ENCODE data around the gene HOXB5. TPM values are rescaled to one million over a fixed set of nuclear protein-coding genes. Genes with fewer than 3 reads are reported as not detected.

Gene HOXB5
- total RNA-seq (not detected), total RNA-seq (0 reads per million in 2 donors)

GRCh38 chr17:48593126-48593829, at the start of gene HOXB5:
TSS of gene HOXB5 (minus strand) at chr17:48593779. CDS start at chr17:48593682, 97 bp downstream.
- Mint-ChIP-seq H3K4me3 (peak within 1 kb of the TSS; percentile 88), H3K4me1 (peaks cover 40% of the 10 kb centered on the region), H3K27ac (peak within 1 kb of the TSS; percentile 49), H3K36me3 (ENCODE audit: low read depth) (peaks cover 6% of the 10 kb centered on the region), H3K27me3 (peaks cover 93% of the 10 kb centered on the region)
- H3K9me3 ChIP-seq (ENCODE audit: control insufficient read depth, low read length, poor library complexity, severe bottlenecking) = no peaks in the 10 kb centered on the region
- DNase-seq (no peak), ATAC-seq (peak; percentile 32)

DNA sequence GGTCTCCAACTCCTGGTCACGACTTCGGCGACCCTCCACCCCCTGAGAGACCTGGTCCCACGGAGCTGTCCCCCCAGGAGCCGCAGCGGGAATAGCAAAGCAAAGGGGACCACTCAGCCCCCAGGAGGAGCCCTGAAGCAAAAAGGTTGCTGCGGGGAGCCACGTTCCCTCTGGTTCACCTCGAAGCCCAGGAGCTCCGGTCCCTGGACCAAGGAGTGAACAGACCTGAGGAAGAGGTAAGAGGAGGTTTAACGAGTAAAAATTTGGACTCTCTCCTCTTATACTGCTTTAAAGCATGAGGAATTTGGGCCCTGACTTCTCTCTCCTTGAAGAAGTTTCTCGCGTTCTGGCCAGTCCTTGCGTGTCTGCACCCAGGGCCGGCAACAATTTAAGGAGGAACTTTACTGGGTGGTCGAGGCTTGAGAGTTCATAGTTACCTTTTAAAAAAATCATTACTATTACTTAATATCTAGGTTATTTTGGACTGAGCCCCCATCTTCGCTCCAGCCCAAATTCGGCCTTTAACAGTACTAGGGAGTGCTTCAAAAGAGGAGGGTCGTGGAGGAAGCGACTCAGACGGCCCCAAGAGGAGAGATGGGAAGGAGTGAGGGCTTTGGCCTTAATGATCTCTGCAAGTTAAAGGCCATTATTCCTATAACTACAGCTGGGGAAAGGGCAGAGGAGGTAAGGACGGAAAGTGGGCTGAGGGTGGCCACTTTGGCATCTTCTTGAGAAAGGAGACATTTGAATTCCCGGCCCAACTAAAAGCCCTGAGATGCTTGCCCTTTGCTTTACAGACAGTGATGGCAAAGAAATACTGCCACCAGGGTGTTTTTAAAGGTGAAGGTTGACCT, 49.5 kb upstream of the HOXB5 start:
- Mint-ChIP-seq H3K27me3 (peaks cover 89% of the 10 kb centered on the region), H3K4me3 (peak overlapping the region; percentile 67), H3K4me1 (peaks cover 21% of the 10 kb centered on the region), H3K36me3 (ENCODE audit: low read depth) (peaks cover 9% of the 10 kb centered on the region), H3K27ac (no peak overlapping the region)
- H3K9me3 ChIP-seq (ENCODE audit: control insufficient read depth, low read length, poor library complexity, severe bottlenecking) = no peaks in the 10 kb centered on the region
- no peak for ATAC-seq
- DNase-seq = no peak

DNA sequence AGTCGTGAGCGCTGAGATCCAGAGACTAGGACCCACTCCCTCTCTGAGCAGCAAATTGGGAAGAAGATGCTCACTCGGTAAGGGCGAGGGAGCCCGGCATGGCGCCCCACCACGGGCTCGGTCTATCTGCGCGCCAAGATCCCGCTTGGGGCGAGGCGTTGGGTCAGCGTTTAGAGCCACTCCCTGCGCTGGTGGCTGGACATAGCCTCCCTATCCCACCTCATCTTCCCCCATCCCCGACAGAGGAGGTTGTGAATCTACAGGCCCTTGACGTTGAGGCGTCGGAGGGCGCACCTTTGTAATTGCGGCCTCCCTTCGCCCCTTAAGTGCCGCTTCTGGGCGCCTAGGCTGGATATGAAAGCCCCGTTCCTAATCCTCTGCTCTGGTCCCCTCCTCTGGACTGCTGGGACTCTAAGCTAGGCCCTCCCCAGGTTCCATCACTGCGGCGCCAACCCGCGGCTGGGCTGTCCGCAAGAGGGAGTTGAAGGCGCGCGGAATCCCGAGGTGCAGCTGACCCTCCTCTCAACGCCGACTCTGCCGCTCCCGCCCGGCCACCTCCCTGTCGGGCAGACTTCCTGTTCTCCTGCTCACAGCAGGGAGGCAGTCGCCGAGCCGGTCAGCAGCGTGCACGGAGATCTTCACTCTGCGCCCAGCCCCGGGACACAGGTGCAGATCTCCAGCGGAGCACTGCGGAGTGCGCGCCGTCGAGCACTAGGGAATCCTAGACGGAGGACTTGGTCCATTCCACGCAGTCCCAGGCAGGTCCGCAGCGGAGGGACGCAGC, 48.7 kb upstream of the HOXB5 start:
- DNase-seq = no peak
- ATAC-seq = no peak
- H3K9me3 ChIP-seq (ENCODE audit: control insufficient read depth, low read length, poor library complexity, severe bottlenecking) = no peaks in the 10 kb centered on the region
- Mint-ChIP-seq H3K27me3 (peaks cover 91% of the 10 kb centered on the region), H3K4me3 (peak overlapping the region; percentile 67), H3K4me1 (peaks cover 21% of the 10 kb centered on the region), H3K27ac (peak overlapping the region; percentile 83), H3K36me3 (ENCODE audit: low read depth) (peaks cover 9% of the 10 kb centered on the region)

DNA sequence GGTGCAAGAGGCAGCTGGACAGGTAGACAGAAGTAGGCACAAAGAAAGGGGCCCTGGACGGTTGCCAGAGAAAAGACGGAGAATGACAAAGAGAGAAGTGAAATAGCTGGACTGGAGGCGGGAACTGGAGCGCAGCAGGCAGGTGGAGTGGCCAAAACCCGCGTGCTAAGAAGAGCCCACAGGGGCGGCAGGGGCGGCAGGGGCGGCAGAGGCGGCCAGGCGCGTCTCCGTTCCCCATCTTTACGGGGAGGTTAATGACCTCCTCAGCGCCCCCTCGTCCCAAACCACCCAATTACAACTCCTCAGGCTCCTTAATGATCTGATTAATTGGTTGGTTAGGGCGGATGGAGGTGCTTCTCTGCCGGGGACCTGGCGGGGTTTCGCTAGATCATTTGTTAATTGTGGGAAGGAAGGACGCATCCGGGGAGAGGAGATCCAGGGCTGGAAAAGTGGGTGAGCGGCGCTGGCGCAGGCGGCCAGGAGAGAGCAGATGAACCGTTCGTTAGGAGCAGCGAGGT, 48.0 kb upstream of the HOXB5 start:
- Mint-ChIP-seq H3K27ac (peak overlapping the region; percentile 83), H3K27me3 (peaks cover 97% of the 10 kb centered on the region), H3K4me3 (peak overlapping the region; percentile 47), H3K36me3 (ENCODE audit: low read depth) (peaks cover 6% of the 10 kb centered on the region), H3K4me1 (peaks cover 19% of the 10 kb centered on the region)
- H3K9me3 ChIP-seq (ENCODE audit: control insufficient read depth, low read length, poor library complexity, severe bottlenecking) = no peaks in the 10 kb centered on the region
- DNase-seq = no peak
- ATAC-seq = no peak

GRCh38 chr17:48640858-48641180, 47.2 kb upstream of the HOXB5 start:
- Mint-ChIP-seq H3K36me3 (ENCODE audit: low read depth) (peaks cover 6% of the 10 kb centered on the region), H3K4me3 (no peak overlapping the region), H3K27ac (no peak overlapping the region), H3K4me1 (peaks cover 19% of the 10 kb centered on the region), H3K27me3 (peaks cover 99% of the 10 kb centered on the region)
- no peaks in the 10 kb centered on the region for H3K9me3 ChIP-seq (ENCODE audit: control insufficient read depth, low read length, poor library complexity, severe bottlenecking)
- ATAC-seq = no peak
- no peak for DNase-seq

DNA sequence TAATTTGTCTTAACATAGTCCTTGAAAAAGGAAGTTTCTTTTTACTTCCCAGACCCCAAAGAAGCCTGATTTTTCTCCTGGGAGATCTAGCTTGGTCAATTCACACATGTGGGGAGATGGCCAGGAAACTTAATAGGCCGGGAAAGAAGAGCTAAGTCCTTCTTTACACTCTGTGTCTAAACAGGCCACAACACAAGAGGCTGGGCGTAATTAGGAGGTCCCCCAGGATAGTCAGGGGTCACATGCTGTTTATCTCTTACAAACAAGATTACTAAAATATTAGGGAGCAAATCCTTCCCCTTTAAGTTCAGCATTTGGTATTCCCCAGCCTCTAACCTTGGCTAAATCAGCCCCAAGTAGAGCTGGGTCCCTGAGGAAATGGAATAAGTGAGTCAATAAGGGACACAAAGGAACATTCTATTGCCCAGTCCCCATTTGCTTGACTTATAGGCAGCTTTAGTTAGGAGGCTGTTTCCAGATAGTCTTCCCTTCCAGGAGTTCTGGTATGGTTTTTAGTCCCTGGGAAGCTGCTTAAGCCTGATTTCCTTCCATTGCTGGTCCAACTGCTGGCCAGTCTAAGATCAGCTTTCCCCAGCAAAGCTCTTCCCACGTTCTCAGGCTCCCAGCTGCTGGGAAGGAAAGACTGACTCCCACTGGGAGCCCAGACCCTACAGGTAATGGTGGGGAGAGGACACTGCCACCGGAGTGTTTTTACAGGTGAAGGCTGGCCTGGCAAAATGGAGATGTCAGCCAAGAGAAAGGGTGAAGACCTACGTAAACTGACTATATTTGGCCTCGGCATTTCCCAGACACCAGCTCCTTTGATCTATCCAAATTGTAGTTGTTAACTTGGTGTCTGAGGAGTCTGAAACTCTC, 46.6 kb upstream of the HOXB5 start:
- H3K4me3 Mint-ChIP-seq = no peak overlapping the region
- H3K27ac Mint-ChIP-seq = no peak overlapping the region
- ATAC-seq = no peak
- H3K4me1 Mint-ChIP-seq = peaks cover 17% of the 10 kb centered on the region
- H3K36me3 Mint-ChIP-seq (ENCODE audit: low read depth) = peaks cover 6% of the 10 kb centered on the region
- no peaks in the 10 kb centered on the region for H3K9me3 ChIP-seq (ENCODE audit: control insufficient read depth, low read length, poor library complexity, severe bottlenecking)
- H3K27me3 Mint-ChIP-seq = peaks cover 99% of the 10 kb centered on the region
- DNase-seq = no peak

DNA sequence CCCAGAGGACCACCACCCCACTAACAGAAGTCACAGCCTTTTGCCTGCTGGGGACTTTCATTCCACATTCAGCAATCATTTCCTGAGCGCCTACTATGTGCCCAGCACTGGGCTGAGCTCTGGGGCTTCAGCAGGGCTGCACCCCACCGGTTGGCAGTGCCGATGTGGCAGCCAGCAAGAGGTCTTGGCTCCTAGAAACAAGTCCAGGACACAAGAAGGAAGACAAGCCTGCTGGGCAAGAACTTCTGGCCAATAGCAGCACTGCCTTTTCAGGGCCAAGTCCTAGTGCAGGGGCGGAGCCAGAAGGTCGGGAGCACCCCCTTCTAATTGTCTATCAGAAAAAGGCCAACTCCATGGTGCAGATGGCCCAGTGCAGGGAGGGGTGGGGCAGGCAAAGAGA, 45.6 kb upstream of the HOXB5 start:
- no peak overlapping the region for H3K27ac Mint-ChIP-seq
- peaks cover 2% of the 10 kb centered on the region for H3K36me3 Mint-ChIP-seq (ENCODE audit: low read depth)
- ATAC-seq (no peak), DNase-seq (no peak)
- H3K27me3 Mint-ChIP-seq = peaks cover 99% of the 10 kb centered on the region
- H3K9me3 ChIP-seq (ENCODE audit: control insufficient read depth, low read length, poor library complexity, severe bottlenecking) = no peaks in the 10 kb centered on the region
- peaks cover 14% of the 10 kb centered on the region for H3K4me1 Mint-ChIP-seq
- H3K4me3 Mint-ChIP-seq = no peak overlapping the region

- Mint-ChIP-seq H3K36me3 (ENCODE audit: low read depth) (peaks cover 2% of the 10 kb centered on the region), H3K27me3 (peaks cover 95% of the 10 kb centered on the region), H3K4me1 (peaks cover 17% of the 10 kb centered on the region), H3K4me3 (no peak overlapping the region), H3K27ac (no peak overlapping the region)
- ATAC-seq (no peak), DNase-seq (no peak)
- H3K9me3 ChIP-seq (ENCODE audit: control insufficient read depth, low read length, poor library complexity, severe bottlenecking) = no peaks in the 10 kb centered on the region
These were observed 44.0 kb upstream of the HOXB5 start for GRCh38 chr17:48637323-48638260.

DNA sequence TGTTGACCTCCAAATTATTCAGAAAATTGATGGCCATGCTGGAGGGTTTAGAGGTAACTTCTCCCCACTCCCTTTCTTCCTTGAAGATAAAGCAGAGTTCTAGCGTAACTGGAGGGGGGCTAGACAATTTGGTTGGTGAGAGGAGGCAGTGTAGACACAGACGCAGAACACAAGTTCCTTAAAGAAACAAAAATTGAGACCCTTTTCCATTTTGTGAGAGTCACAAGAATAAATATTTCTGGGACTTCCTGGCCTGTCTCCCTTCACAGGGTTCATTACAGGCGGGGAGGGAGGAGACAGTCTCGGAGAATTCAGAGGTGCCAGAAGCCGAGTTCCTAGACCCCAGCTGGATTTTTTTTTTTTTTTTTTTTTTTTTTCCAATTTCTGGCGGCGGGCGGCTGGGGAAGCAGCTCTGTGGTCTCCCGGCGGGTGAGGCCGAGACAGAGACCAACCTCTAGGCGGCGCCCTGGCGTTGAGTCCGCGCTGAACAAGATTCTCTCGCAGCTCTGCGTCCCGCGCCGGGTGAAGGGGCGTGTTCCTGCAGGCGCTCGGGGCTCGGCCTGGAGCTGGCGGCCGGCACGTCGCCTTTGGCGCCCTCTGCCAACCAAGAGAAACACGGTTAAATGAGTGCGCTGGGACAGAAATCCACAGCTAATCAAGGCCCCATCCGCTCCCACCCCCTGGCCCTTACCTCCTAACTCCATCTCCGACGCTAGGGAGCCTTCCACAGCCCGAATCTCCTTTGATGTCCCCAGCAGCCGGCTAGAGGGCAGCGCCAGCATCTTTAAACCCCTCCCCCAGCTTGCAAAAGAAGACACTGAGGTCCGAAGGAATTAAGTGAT, 42.8 kb upstream of the HOXB5 start:
- H3K36me3 Mint-ChIP-seq (ENCODE audit: low read depth) = no peaks in the 10 kb centered on the region
- H3K4me1 Mint-ChIP-seq = peaks cover 10% of the 10 kb centered on the region
- H3K27me3 Mint-ChIP-seq = peaks cover 93% of the 10 kb centered on the region
- ATAC-seq (peak; percentile 84), DNase-seq (peak; percentile 49 to 60 (median 53))
- no peak overlapping the region for H3K27ac Mint-ChIP-seq
- H3K9me3 ChIP-seq (ENCODE audit: control insufficient read depth, low read length, poor library complexity, severe bottlenecking) = no peaks in the 10 kb centered on the region
- no peak overlapping the region for H3K4me3 Mint-ChIP-seq

- H3K27ac Mint-ChIP-seq = peak overlapping the region; percentile 11
- DNase-seq (no peak), ATAC-seq (no peak)
- peaks cover 2% of the 10 kb centered on the region for H3K36me3 Mint-ChIP-seq (ENCODE audit: low read depth)
- H3K4me3 Mint-ChIP-seq = peak overlapping the region; percentile 78
- peaks cover 94% of the 10 kb centered on the region for H3K27me3 Mint-ChIP-seq
- no peaks in the 10 kb centered on the region for H3K9me3 ChIP-seq (ENCODE audit: control insufficient read depth, low read length, poor library complexity, severe bottlenecking)
- peaks cover 8% of the 10 kb centered on the region for H3K4me1 Mint-ChIP-seq
These were observed 41.1 kb upstream of the HOXB5 start for GRCh38 chr17:48634493-48635208.
